ENCODE data around the gene STAM. TPM values are rescaled to one million over a fixed set of nuclear protein-coding genes. Genes with fewer than 3 reads are reported as not detected.
A peak's percentile ranks its signal among the peaks of the same experiment; 100 is the strongest.

Gene STAM
- polyA plus RNA-seq, 4 donors, result 8.4 to 17.2 (median 10.8) TPM

GRCh38 chr10:17637869-17638268 is 6.1 kb upstream of the STAM start:
- DNase-seq, result no peak
- FAIRE-seq, result no peak

GRCh38 chr10:17640331-17640816 is 3.6 kb upstream of the STAM start:
- peaks cover 0 to 3% of the 10 kb centered on the region in 2 donors for H3K9me3 ChIP-seq (ENCODE audit: control insufficient read depth in 2 of 2, insufficient read depth in 1 of 2, low read depth in 1 of 2, low read length in 1 of 2)
- no peaks in the 10 kb centered on the region for H3K27me3 ChIP-seq (ENCODE audit: control insufficient read depth in 3 of 3, insufficient read depth in 3 of 3, low read length in 3 of 3)
- no peak overlapping the region for H3K4me3 ChIP-seq (ENCODE audit: low read depth in 1 of 3, low read length in 3 of 3)
- WGBS, 3 donors, result 96 to 98% (median 97%) methylated on average over 4 of the region's 4 CpGs
- peaks cover 1 to 7% (median 2%) of the 10 kb centered on the region in 3 donors for H3K4me1 ChIP-seq (ENCODE audit: control insufficient read depth in 3 of 3, insufficient read depth in 2 of 3, low read depth in 1 of 3, low read length in 2 of 3)
- no peaks in the 10 kb centered on the region for H3K36me3 ChIP-seq (ENCODE audit: control insufficient read depth in 3 of 3, insufficient read depth in 2 of 3, low read depth in 1 of 3, low read length in 3 of 3)
- no peak for DNase-seq
- H3K27ac ChIP-seq (ENCODE audit: low read depth in 1 of 3, low read length in 2 of 3), result no peak overlapping the region
- FAIRE-seq, result no peak

More at GRCh38 chr10:17637869-17638268, 6.1 kb upstream of the STAM start:
- Histone ChIP-seq H3K36me3 (ENCODE audit: control insufficient read depth in 3 of 3, insufficient read depth in 2 of 3, low read depth in 1 of 3, low read length in 3 of 3) (no peaks in the 10 kb centered on the region), H3K27ac (ENCODE audit: low read depth in 1 of 3, low read length in 2 of 3) (no peak overlapping the region), H3K4me1 (ENCODE audit: control insufficient read depth in 3 of 3, insufficient read depth in 2 of 3, low read depth in 1 of 3, low read length in 2 of 3) (no peaks in the 10 kb centered on the region), H3K27me3 (ENCODE audit: control insufficient read depth in 3 of 3, insufficient read depth in 3 of 3, low read length in 3 of 3) (no peaks in the 10 kb centered on the region), H3K9me3 (ENCODE audit: control insufficient read depth in 2 of 2, insufficient read depth in 1 of 2, low read depth in 1 of 2, low read length in 1 of 2) (peaks cover 0 to 3% of the 10 kb centered on the region in 2 donors), H3K4me3 (ENCODE audit: low read depth in 1 of 3, low read length in 3 of 3) (no peak overlapping the region)
- WGBS, 3 donors, result 93 to 97% (median 93%) methylated on average over 5 of the region's 5 CpGs

DNA sequence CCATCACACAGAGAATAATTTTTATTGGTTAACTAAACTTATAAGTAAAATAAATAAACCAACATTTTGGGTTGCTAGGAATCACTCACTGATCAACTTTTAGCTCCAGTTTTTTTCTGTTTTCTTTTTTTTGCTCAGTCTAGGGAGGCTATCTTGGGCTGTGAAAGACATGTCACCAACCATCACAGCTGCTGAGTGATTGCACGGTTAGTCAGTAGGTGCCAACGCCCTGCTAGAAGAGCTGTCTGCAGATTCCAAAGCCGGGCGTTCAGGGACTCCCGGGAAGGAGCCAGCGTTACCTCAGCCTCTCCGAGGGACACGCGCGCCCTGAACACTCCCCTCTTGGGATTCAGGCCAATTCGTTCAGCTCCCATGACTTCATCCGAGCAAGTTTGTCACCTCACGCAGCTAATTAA is 604 bp upstream of the STAM start:
- H3K4me3 ChIP-seq (ENCODE audit: low read depth in 1 of 3, low read length in 3 of 3), result peak overlapping the region; percentile 59 to 97 (median 79)
- H3K27me3 ChIP-seq (ENCODE audit: control insufficient read depth in 3 of 3, insufficient read depth in 3 of 3, low read length in 3 of 3), result no peaks in the 10 kb centered on the region
- DNase-seq (peak in 1 of 2 donors; percentile 86), FAIRE-seq (no peak)
- H3K27ac ChIP-seq (ENCODE audit: low read depth in 1 of 3, low read length in 2 of 3), result peak overlapping the region; percentile 91 to 100 (median 97)
- 0% methylated on average over 13 of the region's 13 CpGs for WGBS, 3 donors
- H3K36me3 ChIP-seq (ENCODE audit: control insufficient read depth in 3 of 3, insufficient read depth in 2 of 3, low read depth in 1 of 3, low read length in 3 of 3), result peaks cover 0 to 1% (median 0%) of the 10 kb centered on the region in 3 donors
- peaks cover 0 to 3% of the 10 kb centered on the region in 2 donors for H3K9me3 ChIP-seq (ENCODE audit: control insufficient read depth in 2 of 2, insufficient read depth in 1 of 2, low read depth in 1 of 2, low read length in 1 of 2)
- H3K4me1 ChIP-seq (ENCODE audit: control insufficient read depth in 3 of 3, insufficient read depth in 2 of 3, low read depth in 1 of 3, low read length in 2 of 3), result peaks cover 5 to 14% (median 5%) of the 10 kb centered on the region in 3 donors

DNA sequence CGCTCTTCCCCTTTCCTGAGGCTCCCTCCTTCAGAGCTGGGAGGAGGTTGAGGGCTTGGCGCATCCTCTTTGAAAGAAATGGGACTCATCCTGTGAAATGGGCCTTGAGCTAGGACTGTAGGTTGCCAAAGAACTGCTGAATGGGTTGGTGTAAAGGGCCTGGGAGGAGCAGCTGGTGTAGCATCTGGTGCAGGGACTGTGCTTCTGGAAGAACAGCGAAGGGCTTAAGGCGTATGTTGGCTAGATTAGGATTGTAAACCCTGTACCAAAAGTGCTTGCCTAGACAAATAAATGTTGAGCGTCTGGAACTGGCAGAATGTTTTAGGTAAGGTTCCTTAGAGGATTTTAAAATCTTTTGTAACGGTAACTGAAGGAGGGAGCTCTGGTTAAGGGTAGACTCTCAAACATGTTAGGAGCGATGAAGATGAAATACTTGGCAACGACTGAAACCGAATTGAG is 563 bp downstream of the STAM start:
- peak overlapping the region; percentile 59 to 97 (median 79) for H3K4me3 ChIP-seq (ENCODE audit: low read depth in 1 of 3, low read length in 3 of 3)
- H3K27ac ChIP-seq (ENCODE audit: low read depth in 1 of 3, low read length in 2 of 3), result peak overlapping the region; percentile 91 to 100 (median 97)
- peaks cover 0 to 4% (median 2%) of the 10 kb centered on the region in 3 donors for H3K36me3 ChIP-seq (ENCODE audit: control insufficient read depth in 3 of 3, insufficient read depth in 2 of 3, low read depth in 1 of 3, low read length in 3 of 3)
- 1 to 3% (median 1%) methylated on average over 9 of the region's 9 CpGs for WGBS, 3 donors
- FAIRE-seq, result no peak
- H3K9me3 ChIP-seq (ENCODE audit: control insufficient read depth in 2 of 2, insufficient read depth in 1 of 2, low read depth in 1 of 2, low read length in 1 of 2), result peaks cover 0 to 3% of the 10 kb centered on the region in 2 donors
- DNase-seq, result no peak
- no peaks in the 10 kb centered on the region for H3K27me3 ChIP-seq (ENCODE audit: control insufficient read depth in 3 of 3, insufficient read depth in 3 of 3, low read length in 3 of 3)
- H3K4me1 ChIP-seq (ENCODE audit: control insufficient read depth in 3 of 3, insufficient read depth in 2 of 3, low read depth in 1 of 3, low read length in 2 of 3), result peaks cover 5 to 14% (median 5%) of the 10 kb centered on the region in 3 donors

GRCh38 chr10:17645621-17646345 is 1.8 kb downstream of the STAM start:
- Histone ChIP-seq H3K9me3 (ENCODE audit: control insufficient read depth in 2 of 2, insufficient read depth in 1 of 2, low read depth in 1 of 2, low read length in 1 of 2) (no peaks in the 10 kb centered on the region), H3K27me3 (ENCODE audit: control insufficient read depth in 3 of 3, insufficient read depth in 3 of 3, low read length in 3 of 3) (no peaks in the 10 kb centered on the region), H3K27ac (ENCODE audit: low read depth in 1 of 3, low read length in 2 of 3) (peak overlapping the region in 2 of 3 donors; percentile 53 to 55), H3K4me1 (ENCODE audit: control insufficient read depth in 3 of 3, insufficient read depth in 2 of 3, low read depth in 1 of 3, low read length in 2 of 3) (peaks cover 5 to 14% (median 5%) of the 10 kb centered on the region in 3 donors), H3K36me3 (ENCODE audit: control insufficient read depth in 3 of 3, insufficient read depth in 2 of 3, low read depth in 1 of 3, low read length in 3 of 3) (peaks cover 0 to 4% (median 2%) of the 10 kb centered on the region in 3 donors), H3K4me3 (ENCODE audit: low read depth in 1 of 3, low read length in 3 of 3) (peak overlapping the region in 1 of 3 donors; percentile 19)
- WGBS, 3 donors, result 8 to 46% (median 18%) methylated on average over 6 of the region's 6 CpGs
- FAIRE-seq, result no peak
- peak; percentile 28 to 67 for DNase-seq

DNA sequence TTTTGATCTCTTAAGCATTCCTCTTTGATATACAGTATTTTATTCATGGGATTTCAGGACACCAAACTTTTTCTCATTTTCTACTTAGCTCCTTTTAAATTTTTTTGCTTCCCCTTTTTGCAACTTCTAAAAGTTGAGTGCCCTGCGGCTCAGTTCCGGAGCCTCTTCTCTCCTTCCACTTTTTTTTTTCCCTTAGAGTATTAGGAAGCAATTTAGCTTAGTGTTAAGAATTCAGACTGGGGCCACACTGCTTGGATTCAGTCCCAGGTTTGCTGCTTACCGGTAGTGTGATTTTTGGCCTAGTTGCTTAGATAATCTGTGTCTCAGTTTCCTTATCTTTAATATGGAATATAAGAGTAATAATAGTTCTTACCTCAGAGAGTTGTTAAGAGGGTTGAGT is 3.4 kb downstream of the STAM start:
- 13 to 55% (median 41%) methylated on average over 3 of the region's 3 CpGs for WGBS, 3 donors
- Histone ChIP-seq H3K4me3 (ENCODE audit: low read depth in 1 of 3, low read length in 3 of 3) (no peak overlapping the region), H3K27ac (ENCODE audit: low read depth in 1 of 3, low read length in 2 of 3) (peak overlapping the region in 1 of 3 donors; percentile 20), H3K9me3 (ENCODE audit: control insufficient read depth in 2 of 2, insufficient read depth in 1 of 2, low read depth in 1 of 2, low read length in 1 of 2) (no peaks in the 10 kb centered on the region), H3K27me3 (ENCODE audit: control insufficient read depth in 3 of 3, insufficient read depth in 3 of 3, low read length in 3 of 3) (no peaks in the 10 kb centered on the region), H3K36me3 (ENCODE audit: control insufficient read depth in 3 of 3, insufficient read depth in 2 of 3, low read depth in 1 of 3, low read length in 3 of 3) (peaks cover 0 to 4% (median 2%) of the 10 kb centered on the region in 3 donors), H3K4me1 (ENCODE audit: control insufficient read depth in 3 of 3, insufficient read depth in 2 of 3, low read depth in 1 of 3, low read length in 2 of 3) (peaks cover 5 to 14% (median 5%) of the 10 kb centered on the region in 3 donors)
- DNase-seq (no peak), FAIRE-seq (no peak)

DNA sequence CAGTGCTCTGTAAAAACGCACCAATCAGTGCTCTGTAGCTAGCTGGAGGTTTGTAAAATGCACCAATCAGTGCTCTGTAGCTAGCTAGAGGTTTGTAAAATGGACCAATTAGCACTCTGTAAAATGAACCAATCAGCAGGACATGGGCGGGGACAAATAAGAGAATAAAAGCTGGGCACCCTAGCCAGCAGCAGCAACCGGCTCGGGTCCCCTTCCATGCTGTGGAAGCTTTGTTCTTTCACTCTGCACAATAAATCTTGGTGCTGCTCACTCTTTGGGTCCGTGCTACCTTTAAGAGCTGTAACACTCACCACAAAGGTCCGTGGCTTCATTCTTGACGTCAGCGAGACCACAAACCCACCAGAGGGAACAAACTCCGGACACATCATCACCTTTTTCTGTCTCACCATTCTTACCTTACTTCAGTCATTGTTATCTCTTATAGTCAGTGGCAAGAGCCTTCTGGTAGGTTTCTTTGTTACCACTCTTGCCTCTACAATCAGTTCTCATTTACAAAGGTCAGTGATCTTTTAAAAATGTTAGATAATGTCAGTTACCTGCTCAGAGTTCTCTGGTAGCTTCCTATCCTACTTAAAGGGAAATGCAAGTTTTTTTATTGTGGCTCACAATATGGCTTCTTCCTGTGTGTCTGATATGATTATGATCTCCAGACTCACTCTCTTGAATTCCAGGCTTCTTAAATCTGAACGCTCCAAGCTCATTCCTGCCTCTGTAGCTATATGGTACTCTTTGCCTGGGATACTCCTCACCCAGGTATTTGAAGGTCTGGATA is 4.5 kb downstream of the STAM start:
- Histone ChIP-seq H3K27ac (ENCODE audit: low read depth in 1 of 3, low read length in 2 of 3) (peak overlapping the region in 2 of 3 donors; percentile 3 to 30), H3K4me1 (ENCODE audit: control insufficient read depth in 3 of 3, insufficient read depth in 2 of 3, low read depth in 1 of 3, low read length in 2 of 3) (peaks cover 5 to 14% (median 5%) of the 10 kb centered on the region in 3 donors), H3K4me3 (ENCODE audit: low read depth in 1 of 3, low read length in 3 of 3) (no peak overlapping the region), H3K9me3 (ENCODE audit: control insufficient read depth in 2 of 2, insufficient read depth in 1 of 2, low read depth in 1 of 2, low read length in 1 of 2) (no peaks in the 10 kb centered on the region), H3K36me3 (ENCODE audit: control insufficient read depth in 3 of 3, insufficient read depth in 2 of 3, low read depth in 1 of 3, low read length in 3 of 3) (peaks cover 0 to 4% (median 2%) of the 10 kb centered on the region in 3 donors), H3K27me3 (ENCODE audit: control insufficient read depth in 3 of 3, insufficient read depth in 3 of 3, low read length in 3 of 3) (no peaks in the 10 kb centered on the region)
- DNase-seq (peak in 1 of 2 donors; percentile 14), FAIRE-seq (no peak)
- WGBS, 3 donors, result 80 to 82% (median 81%) methylated on average over 10 of the region's 10 CpGs

- peak overlapping the region in 1 of 3 donors; percentile 29 for H3K27ac ChIP-seq (ENCODE audit: low read depth in 1 of 3, low read length in 2 of 3)
- H3K9me3 ChIP-seq (ENCODE audit: control insufficient read depth in 2 of 2, insufficient read depth in 1 of 2, low read depth in 1 of 2, low read length in 1 of 2), result no peaks in the 10 kb centered on the region
- H3K4me1 ChIP-seq (ENCODE audit: control insufficient read depth in 3 of 3, insufficient read depth in 2 of 3, low read depth in 1 of 3, low read length in 2 of 3), result peaks cover 5 to 14% (median 5%) of the 10 kb centered on the region in 3 donors
- H3K36me3 ChIP-seq (ENCODE audit: control insufficient read depth in 3 of 3, insufficient read depth in 2 of 3, low read depth in 1 of 3, low read length in 3 of 3), result peaks cover 0 to 4% (median 2%) of the 10 kb centered on the region in 3 donors
- WGBS, 3 donors, result 79 to 89% (median 88%) methylated on average over 4 of the region's 4 CpGs
- no peaks in the 10 kb centered on the region for H3K27me3 ChIP-seq (ENCODE audit: control insufficient read depth in 3 of 3, insufficient read depth in 3 of 3, low read length in 3 of 3)
- FAIRE-seq (no peak), DNase-seq (no peak)
- H3K4me3 ChIP-seq (ENCODE audit: low read depth in 1 of 3, low read length in 3 of 3), result no peak overlapping the region
Observed at GRCh38 chr10:17649052-17649451, 5.1 kb downstream of the STAM start.
